Astrocyte of the cerebellum (primary cell): ENCODE measurements around the gene PCBD2.

Source experiments
- DNase-seq: peaks from one replicate; pipeline ENCODE4 v3.0.0-alpha.2; 2011; ENCODE audit warnings: low read depth
- H3K4me3 ChIP-seq: 2 replicates; pipeline ENCODE4 v1.5.1; 2011; ENCODE audit warnings: mild to moderate bottlenecking, low read depth, low read length, moderate library complexity
- in situ Hi-C: cut with HindIII; loops from 2 replicates; pipeline ENCODE4 v1.10.0; 2017; ENCODE audit warnings: low sequenced_read_pairs
- TF ChIP-seq, protein P1 (sequence below): IDR thresholded peaks from 2 replicates; pipeline ENCODE4 v1.5.1; 2012; ENCODE audit warnings: low read length, low read depth, moderate library complexity, mild to moderate bottlenecking; ENCODE audit errors: missing control alignments

The PCBD2 gene

DNA sequence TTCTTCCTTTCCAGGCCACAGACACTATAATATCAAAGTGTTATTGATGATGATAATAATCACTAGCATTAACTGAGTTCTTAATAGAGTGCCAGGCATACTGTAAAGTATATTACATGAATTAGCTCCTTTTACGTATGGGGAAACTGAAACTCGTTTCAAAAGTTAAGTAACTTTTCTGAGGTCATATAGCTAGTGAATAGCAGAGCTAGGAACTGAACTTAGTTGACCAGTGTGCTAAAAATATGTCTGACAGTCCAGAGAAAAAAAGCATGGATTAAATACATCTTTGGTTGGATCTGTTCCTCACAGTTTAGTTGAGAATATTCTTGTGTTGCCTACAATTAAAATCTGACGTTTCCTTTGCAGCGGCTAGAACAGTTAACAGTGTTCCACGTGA lies 44.4 kb downstream of the PCBD2 start:
- DNase-seq, result no peak
- H3K4me3 ChIP-seq, result no peak overlapping the region
- TF ChIP-seq, protein P1, sequence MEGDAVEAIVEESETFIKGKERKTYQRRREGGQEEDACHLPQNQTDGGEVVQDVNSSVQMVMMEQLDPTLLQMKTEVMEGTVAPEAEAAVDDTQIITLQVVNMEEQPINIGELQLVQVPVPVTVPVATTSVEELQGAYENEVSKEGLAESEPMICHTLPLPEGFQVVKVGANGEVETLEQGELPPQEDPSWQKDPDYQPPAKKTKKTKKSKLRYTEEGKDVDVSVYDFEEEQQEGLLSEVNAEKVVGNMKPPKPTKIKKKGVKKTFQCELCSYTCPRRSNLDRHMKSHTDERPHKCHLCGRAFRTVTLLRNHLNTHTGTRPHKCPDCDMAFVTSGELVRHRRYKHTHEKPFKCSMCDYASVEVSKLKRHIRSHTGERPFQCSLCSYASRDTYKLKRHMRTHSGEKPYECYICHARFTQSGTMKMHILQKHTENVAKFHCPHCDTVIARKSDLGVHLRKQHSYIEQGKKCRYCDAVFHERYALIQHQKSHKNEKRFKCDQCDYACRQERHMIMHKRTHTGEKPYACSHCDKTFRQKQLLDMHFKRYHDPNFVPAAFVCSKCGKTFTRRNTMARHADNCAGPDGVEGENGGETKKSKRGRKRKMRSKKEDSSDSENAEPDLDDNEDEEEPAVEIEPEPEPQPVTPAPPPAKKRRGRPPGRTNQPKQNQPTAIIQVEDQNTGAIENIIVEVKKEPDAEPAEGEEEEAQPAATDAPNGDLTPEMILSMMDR, result no peak
- in situ Hi-C loops, result no loop called here

DNA sequence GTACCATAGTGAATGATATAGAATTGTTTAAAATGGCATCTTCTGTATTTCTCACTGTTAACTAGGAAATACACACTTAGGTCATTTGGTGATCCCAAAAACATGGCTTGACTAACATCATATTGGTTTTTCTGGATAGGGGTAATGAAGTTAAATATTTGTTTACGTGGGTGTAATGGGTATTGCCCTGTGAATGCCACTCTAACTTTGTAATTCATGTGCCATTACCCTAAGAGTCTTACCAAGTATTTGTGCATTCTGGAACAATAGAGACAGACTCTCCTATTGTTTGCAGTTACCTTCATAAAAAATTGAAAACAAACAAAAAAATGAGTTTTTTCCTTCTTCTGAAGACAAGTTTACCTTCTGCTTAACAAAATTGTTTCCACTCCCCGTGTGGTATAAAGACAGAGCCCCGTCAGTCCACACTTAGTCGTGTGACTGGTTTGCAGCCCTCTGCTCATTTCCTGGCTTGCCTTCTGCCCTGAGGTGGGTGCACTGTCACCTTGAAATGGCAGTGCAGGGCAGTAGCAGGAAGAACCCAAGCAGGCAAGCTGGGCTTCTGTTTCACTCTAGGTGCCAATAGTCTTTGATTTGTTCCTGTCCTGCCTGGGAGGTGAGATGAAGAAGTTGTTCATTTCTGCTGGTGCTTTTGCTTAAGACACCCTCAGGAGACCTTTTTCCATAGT lies 53.1 kb downstream of the PCBD2 start:
- TF ChIP-seq, protein P1, result no peak
- DNase-seq, result no peak
- in situ Hi-C loops, result no loop called here
- H3K4me3 ChIP-seq, result no peak overlapping the region

DNA sequence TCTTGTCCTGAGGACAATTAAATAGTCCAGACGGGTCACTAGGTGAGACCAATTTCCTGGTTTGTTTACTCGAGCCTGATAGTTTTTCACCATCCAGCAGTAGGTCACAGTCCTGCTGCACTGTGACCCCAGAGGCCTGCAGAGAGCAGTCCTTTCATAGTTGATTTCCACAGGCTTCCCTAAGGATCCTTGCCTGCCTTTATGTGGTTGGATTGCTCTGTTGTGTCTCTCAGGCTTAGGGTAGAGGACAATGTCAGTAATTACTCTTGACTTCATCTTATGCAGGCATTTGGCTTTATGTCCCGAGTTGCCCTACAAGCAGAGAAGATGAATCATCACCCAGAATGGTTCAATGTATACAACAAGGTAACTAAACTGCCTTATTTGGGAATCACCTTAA lies 53.8 kb downstream of the PCBD2 start:
- DNase-seq, result no peak
- H3K4me3 ChIP-seq, result no peak overlapping the region
- TF ChIP-seq, protein P1, result no peak

DNA sequence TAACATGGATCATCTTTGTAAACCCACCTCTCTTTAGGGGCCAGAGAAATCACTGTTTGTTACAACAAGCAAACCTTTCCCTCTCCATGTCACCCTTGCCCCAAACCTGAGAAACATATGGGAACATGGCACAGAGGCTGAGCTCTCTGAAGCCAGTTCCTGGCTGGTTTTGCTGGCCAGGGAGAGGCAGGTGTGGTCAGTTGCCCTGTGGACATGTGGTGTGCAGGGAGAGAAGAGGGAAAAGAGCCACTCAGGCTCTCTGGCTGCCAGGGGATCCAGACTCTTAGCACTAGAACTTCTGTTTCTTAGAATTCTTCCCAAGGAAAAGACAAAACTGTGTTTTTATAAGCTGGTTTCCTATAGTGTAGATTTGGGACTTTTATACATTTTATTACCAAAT lies 58.2 kb downstream of the PCBD2 start:
- TF ChIP-seq, protein P1, result no peak
- no peak overlapping the region for H3K4me3 ChIP-seq
- in situ Hi-C loops, result no loop called here
- DNase-seq, result no peak

More for the DNA sequence above, 53.8 kb downstream of the PCBD2 start:
- in situ Hi-C loops, result no loop called here

DNA sequence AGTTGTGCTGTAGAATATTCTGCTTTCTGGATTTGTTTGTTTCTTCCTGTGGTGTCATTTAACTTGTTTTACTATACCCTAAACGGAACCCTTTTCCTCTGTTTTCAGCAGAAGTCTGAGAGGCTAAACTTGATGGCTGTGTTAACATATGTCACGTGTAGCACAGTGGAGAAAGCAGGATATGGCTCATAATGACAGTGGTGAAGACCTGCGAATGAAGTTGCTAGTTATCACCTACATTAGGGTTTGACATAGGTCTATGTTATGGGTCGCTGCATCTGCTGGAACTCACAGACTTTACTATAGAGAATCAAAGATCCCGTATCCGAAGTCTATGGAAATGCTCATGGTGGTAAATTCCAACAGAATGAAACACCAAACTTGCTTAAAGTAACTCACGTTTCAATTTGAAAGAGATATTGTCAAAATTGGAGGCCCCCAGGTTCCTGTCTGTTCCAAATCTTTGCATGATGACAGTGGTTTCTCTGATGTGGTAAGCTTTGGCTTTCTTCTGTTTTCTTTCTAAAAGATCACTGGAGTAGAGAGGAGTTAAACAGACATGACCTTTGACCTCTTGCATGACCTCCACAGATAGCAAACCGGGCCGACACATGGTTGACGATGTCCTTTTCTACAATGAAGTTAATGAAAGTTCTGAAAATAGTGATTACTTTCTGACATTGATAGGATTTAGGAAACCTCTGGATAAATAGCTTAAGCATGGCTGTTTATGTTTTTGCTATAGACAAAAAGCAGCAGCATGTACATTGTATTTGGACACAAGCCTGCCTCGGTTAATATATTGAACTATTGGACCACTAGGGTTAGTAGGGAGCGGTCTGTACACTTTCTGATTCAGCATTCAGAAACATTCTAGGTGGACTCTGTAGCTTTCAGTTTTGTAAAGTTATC lies 59.7 kb downstream of the PCBD2 start:
- no peak for DNase-seq
- H3K4me3 ChIP-seq, result no peak overlapping the region
- TF ChIP-seq, protein P1, result no peak
- in situ Hi-C loops, result no loop called here

DNA sequence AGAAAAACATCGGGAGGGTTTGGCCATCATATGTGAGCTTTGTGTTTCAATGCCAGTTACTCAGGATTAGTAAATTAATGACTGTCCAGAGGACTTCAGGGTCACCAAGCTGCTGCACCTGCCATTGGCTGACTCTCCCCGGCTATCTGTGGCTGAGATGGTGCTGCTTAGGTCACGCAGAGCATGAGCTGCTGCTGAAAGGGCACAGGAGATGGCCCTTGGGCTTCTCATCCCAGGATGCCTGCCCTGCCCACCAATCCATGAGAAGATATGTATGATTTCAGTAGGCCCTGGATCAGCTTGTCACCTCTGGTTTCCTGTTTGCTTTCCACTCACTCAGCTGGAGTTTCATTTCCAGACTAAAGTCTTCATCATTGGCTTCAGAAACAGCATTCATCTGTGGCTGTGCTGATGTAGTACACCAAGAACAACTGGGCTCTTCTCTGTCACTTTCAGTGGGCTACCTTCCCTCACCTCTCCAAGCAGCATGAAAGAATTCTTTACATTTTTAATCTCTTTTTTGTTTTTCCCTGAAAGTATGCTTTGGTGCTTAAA lies 60.4 kb downstream of the PCBD2 start:
- TF ChIP-seq, protein P1, result no peak
- in situ Hi-C loops, result no loop called here
- H3K4me3 ChIP-seq, result no peak overlapping the region
- DNase-seq, result no peak
